Thoracic aorta (tissue), 2 donors: ENCODE results near the gene TMA7. TPM values are rescaled to one million over a fixed set of nuclear protein-coding genes. Genes with fewer than 3 reads are reported as not detected.
A peak's percentile ranks its signal among the peaks of the same experiment; 100 is the strongest.
"Not testable (repeated sequence)": the region's sequence is repeated elsewhere in the genome, so short reads cannot be mapped to it uniquely, and the experiment has no call there.

Source experiments
- ATAC-seq: fragments of 150-250 bp; one replicate; pipeline ENCODE4 v1.8.0; 2017; ENCODE audit warnings: low read depth; ENCODE audit not compliant: insufficient number of reproducible peaks, low FRiP score
- DNase-seq: peaks from one replicate; pipeline ENCODE4 v3.0.0-alpha.2; 2020; ENCODE audit warnings: low spot score
- H3K27ac ChIP-seq, 2 donors: fragments of 200-600 bp; sonication (generic); 1 replicate in 1 of 2; 2 replicates in 1 of 2; pipeline ENCODE4 v1.5.1; 2016; ENCODE audit warnings: mild to moderate bottlenecking in 2 of 2, moderate library complexity in 2 of 2
- H3K27me3 ChIP-seq: fragments of 200-600 bp; sonication (generic); replicated peaks from 2 replicates; pipeline ENCODE4 v1.6.0; 2016; ENCODE audit warnings: mild to moderate bottlenecking; ENCODE audit not compliant: insufficient read depth
- H3K36me3 ChIP-seq: fragments of 200-600 bp; sonication (generic); one replicate; pipeline ENCODE4 v1.5.1; 2016
- H3K4me1 ChIP-seq, 2 donors: fragments of 200-600 bp; sonication (generic); 1 replicate in 1 of 2; 2 replicates in 1 of 2; pipeline versions ENCODE4 v1.5.1 to v1.6.0; 2016; ENCODE audit warnings: low read depth in 2 of 2, mild to moderate bottlenecking in 1 of 2; ENCODE audit not compliant: control insufficient read depth in 1 of 2
- H3K4me3 ChIP-seq: fragments of 200-600 bp; sonication (generic); 2 replicates; pipeline ENCODE4 v1.5.1; 2016; ENCODE audit warnings: mild to moderate bottlenecking
- H3K9me3 ChIP-seq: fragments of 200-600 bp; sonication (generic); 2 replicates; pipeline ENCODE4 v1.5.1; 2016
- total RNA-seq, 2 donors: library from RNA; depleted of rRNA; stranded (reverse); fragments of >200 nt; gene quantifications; one replicate each; pipeline versions ENCODE4 v1.1.0 to v1.2.3, GENCODE V29; 2016
- TF ChIP-seq, protein P1 (sequence below): fragments of 200-600 bp; sonication (generic); IDR thresholded peaks from one replicate; pipeline ENCODE4 v1.5.1; 2019; ENCODE audit warnings: antibody characterized with exemption

The TMA7 gene
- total RNA-seq, 2 donors from 2014 or later: 112 to 164 TPM

- H3K9me3 ChIP-seq: no peaks in the 10 kb centered on the region
- H3K4me1 ChIP-seq: peaks cover 1 to 3% of the 10 kb centered on the region in 2 donors
- TF ChIP-seq, protein P1, sequence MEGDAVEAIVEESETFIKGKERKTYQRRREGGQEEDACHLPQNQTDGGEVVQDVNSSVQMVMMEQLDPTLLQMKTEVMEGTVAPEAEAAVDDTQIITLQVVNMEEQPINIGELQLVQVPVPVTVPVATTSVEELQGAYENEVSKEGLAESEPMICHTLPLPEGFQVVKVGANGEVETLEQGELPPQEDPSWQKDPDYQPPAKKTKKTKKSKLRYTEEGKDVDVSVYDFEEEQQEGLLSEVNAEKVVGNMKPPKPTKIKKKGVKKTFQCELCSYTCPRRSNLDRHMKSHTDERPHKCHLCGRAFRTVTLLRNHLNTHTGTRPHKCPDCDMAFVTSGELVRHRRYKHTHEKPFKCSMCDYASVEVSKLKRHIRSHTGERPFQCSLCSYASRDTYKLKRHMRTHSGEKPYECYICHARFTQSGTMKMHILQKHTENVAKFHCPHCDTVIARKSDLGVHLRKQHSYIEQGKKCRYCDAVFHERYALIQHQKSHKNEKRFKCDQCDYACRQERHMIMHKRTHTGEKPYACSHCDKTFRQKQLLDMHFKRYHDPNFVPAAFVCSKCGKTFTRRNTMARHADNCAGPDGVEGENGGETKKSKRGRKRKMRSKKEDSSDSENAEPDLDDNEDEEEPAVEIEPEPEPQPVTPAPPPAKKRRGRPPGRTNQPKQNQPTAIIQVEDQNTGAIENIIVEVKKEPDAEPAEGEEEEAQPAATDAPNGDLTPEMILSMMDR: no peak
- DNase-seq (no peak), ATAC-seq (no peak)
- H3K4me3 ChIP-seq: no peak overlapping the region
- H3K36me3 ChIP-seq: peaks cover 43% of the 10 kb centered on the region
- no peaks in the 10 kb centered on the region for H3K27me3 ChIP-seq
- H3K27ac ChIP-seq: no peak overlapping the region
These were observed 19.9 kb downstream of the TMA7 start for GRCh38 chr3:48459773-48460516.

DNA sequence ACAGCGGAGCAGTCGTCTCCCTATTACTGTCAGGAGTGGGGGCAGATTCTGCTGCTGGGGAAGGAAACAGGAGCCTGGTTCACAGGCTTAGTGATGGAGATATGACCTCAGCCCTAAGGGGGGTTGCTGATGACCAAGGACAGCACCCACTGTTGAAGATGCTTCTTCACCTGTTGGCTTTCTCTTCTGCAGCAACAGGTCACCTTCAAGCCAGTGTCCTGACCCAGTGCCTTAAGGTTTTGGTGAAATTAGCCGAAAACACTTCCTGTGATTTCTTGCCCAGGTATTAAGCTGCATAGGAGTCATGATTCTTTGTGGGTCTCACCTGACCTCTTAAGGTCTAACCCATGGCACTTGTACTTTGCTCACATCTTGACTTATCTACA is 20.5 kb downstream of the TMA7 start:
- Histone ChIP-seq H3K9me3 (no peaks in the 10 kb centered on the region), H3K36me3 (peaks cover 43% of the 10 kb centered on the region), H3K27ac (no peak overlapping the region), H3K27me3 (no peaks in the 10 kb centered on the region), H3K4me1 (peaks cover 5 to 7% of the 10 kb centered on the region in 2 donors), H3K4me3 (no peak overlapping the region)
- DNase-seq (no peak), ATAC-seq (no peak)
- TF ChIP-seq, protein P1: no peak

DNA sequence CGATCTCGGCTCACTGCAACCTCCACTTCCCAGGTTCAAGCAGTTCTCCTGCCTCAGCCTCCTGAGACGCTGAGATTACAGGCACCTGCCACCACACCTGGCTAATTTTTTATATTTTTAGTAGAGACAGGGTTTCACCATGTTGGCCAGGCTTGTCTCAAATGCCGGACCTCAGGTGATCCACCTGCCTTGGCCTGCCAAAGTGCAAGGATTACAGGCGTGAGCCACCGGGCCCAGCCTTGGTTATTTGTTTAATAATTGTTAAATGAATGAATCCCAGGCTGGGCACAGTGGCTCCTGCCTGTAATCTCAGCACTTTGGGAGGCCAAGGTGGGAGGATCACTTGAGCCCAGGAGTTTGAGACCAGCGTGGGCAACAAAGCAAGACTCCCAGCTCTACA is 21.7 kb downstream of the TMA7 start:
- Histone ChIP-seq H3K36me3 (peaks cover 37% of the 10 kb centered on the region), H3K4me1 (peaks cover 7 to 14% of the 10 kb centered on the region in 2 donors)
- H3K4me3 ChIP-seq, DNase-seq, H3K27me3 ChIP-seq, H3K27ac ChIP-seq, H3K9me3 ChIP-seq, ATAC-seq: not testable (repeated sequence)

- Histone ChIP-seq H3K27ac (peak overlapping the region in 1 of 2 donors; percentile 98), H3K4me3 (no peak overlapping the region), H3K9me3 (no peaks in the 10 kb centered on the region), H3K27me3 (no peaks in the 10 kb centered on the region), H3K36me3 (peaks cover 39% of the 10 kb centered on the region), H3K4me1 (peaks cover 21 to 33% of the 10 kb centered on the region in 2 donors)
- DNase-seq: no peak
- TF ChIP-seq, protein P1: no peak
- no peak for ATAC-seq
These were observed 23.6 kb downstream of the TMA7 start for GRCh38 chr3:48463703-48464102.

DNA sequence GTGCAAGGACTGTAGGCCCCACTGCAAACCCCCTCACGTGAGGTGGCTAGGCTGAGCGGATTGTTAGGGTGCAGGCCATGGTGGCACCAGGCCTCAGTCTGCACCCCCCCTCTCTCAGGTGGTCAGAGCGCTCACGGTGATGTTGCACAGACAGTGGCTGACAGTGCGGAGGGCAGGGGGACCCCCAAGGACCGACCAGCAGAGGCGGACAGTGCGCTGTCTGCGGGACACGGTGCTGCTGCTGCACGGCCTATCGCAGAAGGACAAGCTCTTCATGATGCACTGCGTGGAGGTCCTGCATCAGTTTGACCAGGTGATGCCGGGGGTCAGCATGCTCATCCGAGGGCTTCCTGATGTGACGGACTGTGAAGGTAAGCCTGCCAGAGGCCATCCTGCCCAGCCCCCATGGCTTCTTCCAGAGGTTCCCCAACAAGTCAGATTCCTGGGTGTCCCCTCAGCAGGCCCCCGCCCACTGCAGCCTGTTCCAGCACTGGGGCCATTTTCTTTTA is 24.7 kb downstream of the TMA7 start:
- no peak for DNase-seq
- TF ChIP-seq, protein P1: no peak
- H3K4me1 ChIP-seq: peaks cover 31 to 44% of the 10 kb centered on the region in 2 donors
- no peak overlapping the region for H3K4me3 ChIP-seq
- H3K27ac ChIP-seq: peak overlapping the region; percentile 94 to 98
- no peaks in the 10 kb centered on the region for H3K9me3 ChIP-seq
- H3K27me3 ChIP-seq: no peaks in the 10 kb centered on the region
- no peak for ATAC-seq
- peaks cover 36% of the 10 kb centered on the region for H3K36me3 ChIP-seq
